GM10248 (cell line): Measurements from ENCODE around the gene HIP1R.

ENCODE experiments used
- CTCF ChIA-PET: fragments of 300-600 bp; sonication (Branson Sonifier 250); formaldehyde crosslinking; extraction: SDS; loops from one replicate; lab custom pipeline; 2021; ENCODE audit warnings: antibody characterized with exemption; lab: Yijun Ruan, JAX
- POLR2A ChIA-PET: fragments of 350-650 bp; sonication (Branson Sonifier 250); formaldehyde crosslinking; extraction: SDS; loops from one replicate; lab custom pipeline; 2020; ENCODE audit warnings: antibody characterized with exemption; lab: Yijun Ruan, JAX
- DNase-seq: peaks from one replicate; pipeline ENCODE4 v3.0.0; 2012; ENCODE audit errors: extremely low spot score
- TF ChIP-seq, protein P1 (sequence below): IDR thresholded peaks from 2 replicates; pipeline ENCODE4 v1.5.1; 2012; ENCODE audit warnings: mild to moderate bottlenecking, low read depth; ENCODE audit errors: extremely low read depth, missing control alignments, control extremely low read depth

HIP1R gene

DNA sequence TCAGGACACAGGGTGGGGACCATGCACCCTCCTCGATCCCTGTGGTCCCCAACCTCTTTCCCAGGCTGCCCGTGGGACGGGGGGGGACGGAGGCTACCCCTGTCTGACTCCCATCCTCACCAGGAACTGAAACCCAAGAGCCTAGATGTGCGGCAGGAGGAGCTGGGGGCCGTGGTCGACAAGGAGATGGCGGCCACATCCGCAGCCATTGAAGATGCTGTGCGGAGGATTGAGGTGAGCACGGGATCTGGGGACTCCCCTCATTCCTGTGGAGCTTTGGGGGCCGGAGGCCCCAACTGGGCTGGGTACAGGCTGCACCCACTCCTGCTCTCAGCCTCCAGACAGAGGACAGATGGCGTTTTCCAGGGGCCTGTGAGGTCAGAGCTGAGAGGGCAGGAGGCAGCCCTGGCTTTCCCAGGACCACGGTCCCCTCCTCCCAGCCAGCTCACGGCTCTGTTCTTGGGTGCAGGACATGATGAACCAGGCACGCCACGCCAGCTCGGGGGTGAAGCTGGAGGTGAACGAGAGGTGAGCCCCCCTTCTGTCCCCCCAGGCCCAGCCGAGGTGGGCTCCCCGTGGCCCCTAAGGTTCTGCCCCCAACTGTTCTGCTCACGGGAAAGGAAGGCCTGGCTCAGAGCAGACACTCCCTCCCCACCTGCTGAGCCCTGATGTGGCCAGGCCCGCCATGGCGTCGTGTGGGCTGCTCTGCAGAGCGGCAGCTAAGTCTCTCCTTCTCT is 24.2 kb downstream of the HIP1R start:
- TF ChIP-seq, protein P1, sequence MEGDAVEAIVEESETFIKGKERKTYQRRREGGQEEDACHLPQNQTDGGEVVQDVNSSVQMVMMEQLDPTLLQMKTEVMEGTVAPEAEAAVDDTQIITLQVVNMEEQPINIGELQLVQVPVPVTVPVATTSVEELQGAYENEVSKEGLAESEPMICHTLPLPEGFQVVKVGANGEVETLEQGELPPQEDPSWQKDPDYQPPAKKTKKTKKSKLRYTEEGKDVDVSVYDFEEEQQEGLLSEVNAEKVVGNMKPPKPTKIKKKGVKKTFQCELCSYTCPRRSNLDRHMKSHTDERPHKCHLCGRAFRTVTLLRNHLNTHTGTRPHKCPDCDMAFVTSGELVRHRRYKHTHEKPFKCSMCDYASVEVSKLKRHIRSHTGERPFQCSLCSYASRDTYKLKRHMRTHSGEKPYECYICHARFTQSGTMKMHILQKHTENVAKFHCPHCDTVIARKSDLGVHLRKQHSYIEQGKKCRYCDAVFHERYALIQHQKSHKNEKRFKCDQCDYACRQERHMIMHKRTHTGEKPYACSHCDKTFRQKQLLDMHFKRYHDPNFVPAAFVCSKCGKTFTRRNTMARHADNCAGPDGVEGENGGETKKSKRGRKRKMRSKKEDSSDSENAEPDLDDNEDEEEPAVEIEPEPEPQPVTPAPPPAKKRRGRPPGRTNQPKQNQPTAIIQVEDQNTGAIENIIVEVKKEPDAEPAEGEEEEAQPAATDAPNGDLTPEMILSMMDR: no peak
- ChIA-PET CTCF (interaction anchor here (0.6 to 10.3 kb wide), 22 partner anchors 11 to 379 kb away, joined by 3 to 158 read pairs (median 4); partner anchors contain the start of genes ABCB9, MPHOSPH9 and MTRFR), POLR2A (interaction anchor here (0.6 kb wide), 1 partner anchor 13 kb away, joined by 3 read pairs; no protein-coding TSS in a partner anchor)

DNA sequence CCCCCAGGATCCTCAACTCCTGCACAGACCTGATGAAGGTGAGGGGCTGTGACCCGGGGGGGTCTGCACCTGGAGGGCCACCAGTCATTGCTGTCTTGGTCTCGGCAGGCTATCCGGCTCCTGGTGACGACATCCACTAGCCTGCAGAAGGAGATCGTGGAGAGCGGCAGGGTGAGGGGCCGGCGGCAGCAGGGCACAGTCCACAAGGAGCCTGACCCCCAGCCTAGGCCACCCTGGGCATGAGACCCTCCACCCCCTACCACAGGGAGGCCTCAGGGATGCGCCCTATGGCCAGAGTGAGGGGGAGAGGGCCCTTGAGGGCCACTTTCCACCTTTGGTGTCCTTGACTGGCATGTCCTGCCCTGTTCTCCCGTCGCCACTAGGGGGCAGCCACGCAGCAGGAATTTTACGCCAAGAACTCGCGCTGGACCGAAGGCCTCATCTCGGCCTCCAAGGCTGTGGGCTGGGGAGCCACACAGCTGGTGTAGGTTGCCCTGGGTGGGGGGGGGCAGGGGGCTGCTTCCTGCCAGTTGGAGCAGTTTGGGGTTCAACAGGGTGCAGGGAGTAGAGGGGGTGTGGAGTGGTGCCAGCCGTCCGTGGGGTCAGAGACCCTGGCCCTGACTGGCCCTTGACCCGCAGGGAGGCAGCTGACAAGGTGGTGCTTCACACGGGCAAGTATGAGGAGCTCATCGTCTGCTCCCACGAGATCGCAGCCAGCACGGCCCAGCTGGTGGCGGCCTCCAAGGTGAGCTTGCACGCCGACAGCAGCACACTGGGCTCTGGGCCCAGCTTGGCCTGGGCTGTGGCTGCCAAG is 25.0 kb downstream of the HIP1R start:
- TF ChIP-seq, protein P1: peak; percentile 97
- DNase-seq: peak; percentile 88
- POLR2A ChIA-PET: interaction anchor here (0.6 kb wide), 1 partner anchor 12 kb away, joined by 3 read pairs; no protein-coding TSS in a partner anchor
- CTCF ChIA-PET: interaction anchor here (0.6 to 10.3 kb wide), 45 partner anchors 12 to 757 kb away, joined by 3 to 158 read pairs (median 5); partner anchors contain the start of genes ABCB9, MPHOSPH9 and MTRFR

More for the DNA sequence above, 24.2 kb downstream of the HIP1R start:
- no peak for DNase-seq

DNA sequence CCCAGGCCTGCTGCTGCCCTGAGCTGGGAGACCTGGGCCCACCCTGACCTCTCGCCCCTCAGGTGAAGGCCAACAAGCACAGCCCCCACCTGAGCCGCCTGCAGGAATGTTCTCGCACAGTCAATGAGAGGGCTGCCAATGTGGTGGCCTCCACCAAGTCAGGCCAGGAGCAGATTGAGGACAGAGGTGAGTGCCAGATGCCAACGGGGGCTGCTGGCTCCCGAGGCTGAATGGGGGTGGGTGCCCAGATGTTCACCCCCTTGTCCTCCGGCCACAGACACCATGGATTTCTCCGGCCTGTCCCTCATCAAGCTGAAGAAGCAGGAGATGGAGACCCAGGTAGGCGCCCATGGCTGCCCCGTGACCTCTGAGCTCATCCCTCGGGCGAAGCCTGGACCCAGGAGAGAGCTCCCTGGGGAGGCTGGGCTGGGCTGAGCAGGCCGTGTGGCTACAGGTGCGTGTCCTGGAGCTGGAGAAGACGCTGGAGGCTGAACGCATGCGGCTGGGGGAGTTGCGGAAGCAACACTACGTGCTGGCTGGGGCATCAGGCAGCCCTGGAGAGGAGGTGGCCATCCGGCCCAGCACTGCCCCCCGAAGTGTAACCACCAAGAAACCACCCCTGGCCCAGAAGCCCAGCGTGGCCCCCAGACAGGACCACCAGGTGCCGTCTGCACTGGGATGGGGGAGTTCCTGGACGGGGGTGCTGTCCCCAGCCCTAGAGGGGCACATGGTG is 25.8 kb downstream of the HIP1R start:
- DNase-seq: no peak
- ChIA-PET POLR2A (no interaction called here), CTCF (interaction anchor here (0.6 to 10.3 kb wide), 38 partner anchors 11 to 756 kb away, joined by 3 to 158 read pairs (median 5); partner anchors contain the start of genes ABCB9, MPHOSPH9 and MTRFR)
- TF ChIP-seq, protein P1: no peak

DNA sequence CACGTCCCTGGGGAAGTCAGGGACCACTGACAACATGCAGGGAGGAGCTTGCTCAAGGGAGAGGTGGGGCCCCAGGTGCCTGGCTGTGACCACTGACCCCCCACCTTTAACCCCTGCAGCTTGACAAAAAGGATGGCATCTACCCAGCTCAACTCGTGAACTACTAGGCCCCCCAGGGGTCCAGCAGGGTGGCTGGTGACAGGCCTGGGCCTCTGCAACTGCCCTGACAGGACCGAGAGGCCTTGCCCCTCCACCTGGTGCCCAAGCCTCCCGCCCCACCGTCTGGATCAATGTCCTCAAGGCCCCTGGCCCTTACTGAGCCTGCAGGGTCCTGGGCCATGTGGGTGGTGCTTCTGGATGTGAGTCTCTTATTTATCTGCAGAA is 26.3 kb downstream of the HIP1R start:
- CTCF ChIA-PET: interaction anchor here (0.8 to 10.3 kb wide), 25 partner anchors 11 to 720 kb away, joined by 3 to 158 read pairs (median 7); partner anchors contain the start of gene ABCB9
- TF ChIP-seq, protein P1: no peak

DNA sequence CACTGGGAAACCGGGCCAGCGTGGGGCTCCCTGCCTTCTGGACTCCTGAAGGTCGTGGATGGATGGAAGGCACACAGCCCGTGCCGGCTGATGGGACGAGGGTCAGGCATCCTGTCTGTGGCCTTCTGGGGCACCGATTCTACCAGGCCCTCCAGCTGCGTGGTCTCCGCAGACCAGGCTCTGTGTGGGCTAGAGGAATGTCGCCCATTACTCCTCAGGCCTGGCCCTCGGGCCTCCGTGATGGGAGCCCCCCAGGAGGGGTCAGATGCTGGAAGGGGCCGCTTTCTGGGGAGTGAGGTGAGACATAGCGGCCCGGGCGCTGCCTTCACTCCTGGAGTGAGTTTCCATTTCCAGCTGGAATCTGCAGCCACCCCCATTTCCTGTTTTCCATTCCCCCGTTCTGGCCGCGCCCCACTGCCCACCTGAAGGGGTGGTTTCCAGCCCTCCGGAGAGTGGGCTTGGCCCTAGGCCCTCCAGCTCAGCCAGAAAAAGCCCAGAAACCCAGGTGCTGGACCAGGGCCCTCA is 26.9 kb downstream of the HIP1R start:
- TF ChIP-seq, protein P1: no peak
- POLR2A ChIA-PET: no interaction called here
- DNase-seq: no peak
- CTCF ChIA-PET: interaction anchor here (0.8 to 10.3 kb wide), 16 partner anchors 10 to 376 kb away, joined by 3 to 158 read pairs (median 9); partner anchors contain the start of gene ABCB9

More for the DNA sequence above, 26.3 kb downstream of the HIP1R start:
- no peak for DNase-seq
- POLR2A ChIA-PET: no interaction called here
